Kasumi-1 (cell line): ENCODE data around the gene AMACR.
"Not testable (repeated sequence)": the region's sequence is repeated elsewhere in the genome, so short reads cannot be mapped to it uniquely, and the experiment has no call there.

Experiments
- DNase-seq, 2 experiments: peaks; one replicate each; lab custom pipeline; 2025; lab: John Stamatoyannopoulos, UW

The AMACR gene

DNA sequence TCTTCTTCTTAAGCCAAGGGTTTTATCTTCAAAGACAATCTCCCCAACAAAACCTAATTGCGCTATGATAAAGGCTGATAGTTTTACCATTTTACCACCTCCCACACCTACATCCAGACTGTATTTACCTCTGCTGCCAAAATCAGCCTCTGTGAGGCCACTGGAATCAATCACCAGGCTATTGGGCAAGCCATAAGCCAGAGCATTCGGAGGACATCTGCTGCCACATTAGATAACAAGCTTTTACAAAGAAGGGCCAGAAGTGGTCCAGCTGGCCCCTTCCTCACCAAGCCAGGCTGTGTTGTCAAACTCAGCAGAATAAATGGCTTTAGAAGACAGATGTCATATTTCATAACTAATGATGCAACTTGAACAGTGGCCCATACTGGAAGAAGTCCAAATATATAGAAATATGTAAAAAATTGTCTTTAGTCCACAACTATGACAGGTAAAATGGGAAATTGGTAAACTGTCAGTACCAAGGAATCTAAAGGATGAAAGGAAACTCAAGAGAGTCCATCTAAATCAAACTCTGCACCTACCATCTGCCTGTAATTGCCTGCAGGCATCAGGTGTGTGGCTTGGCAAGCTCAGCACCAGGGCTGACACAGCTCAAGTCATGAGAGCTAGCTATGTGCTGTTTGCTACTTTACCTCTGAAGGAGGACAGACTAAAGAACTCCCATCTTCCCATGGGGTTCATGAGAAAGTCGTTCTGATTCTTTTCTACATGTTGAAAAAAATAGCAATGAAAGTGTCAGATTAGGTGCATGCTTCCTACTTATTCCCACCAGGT lies 39.4 kb downstream of the AMACR start:
- no peak for DNase-seq

GRCh38 chr5:33966805-33967204 lies 41.0 kb downstream of the AMACR start:
- DNase-seq = no peak

DNA sequence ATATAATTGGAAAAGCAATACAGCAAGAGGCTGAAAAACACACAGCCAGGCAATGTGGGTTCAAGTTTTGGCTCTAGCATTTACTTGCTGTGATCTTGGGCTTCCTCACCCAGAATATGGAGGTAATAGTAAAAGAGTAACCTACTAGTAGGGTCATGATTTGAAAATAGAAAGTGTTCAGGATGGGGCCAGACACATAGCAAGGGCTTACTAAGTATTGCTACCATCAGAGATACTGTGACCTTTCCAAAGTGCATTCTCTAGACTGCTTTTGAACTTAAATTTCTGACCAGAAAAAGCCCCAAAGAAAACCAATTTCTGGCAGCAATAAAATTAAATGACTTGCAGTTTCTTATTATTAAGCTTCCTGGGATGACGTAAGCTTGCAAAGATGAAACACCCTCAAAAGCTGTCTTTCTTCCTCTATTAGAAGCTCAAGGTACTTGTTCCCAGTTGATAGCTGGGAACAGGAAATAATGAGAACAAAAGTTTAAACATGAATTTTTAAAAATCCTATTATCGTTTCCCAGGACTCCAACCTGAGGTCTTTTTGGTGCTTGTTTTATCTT lies 43.6 kb downstream of the AMACR start:
- no peak for DNase-seq

GRCh38 chr5:33958176-33958575 lies 49.7 kb downstream of the AMACR start:
- DNase-seq = no peak

GRCh38 chr5:33957577-33958150 lies 50.2 kb downstream of the AMACR start:
- DNase-seq = no peak

- DNase-seq = not testable (repeated sequence)
These were observed 55.7 kb downstream of the AMACR start for GRCh38 chr5:33952175-33952574.

DNA sequence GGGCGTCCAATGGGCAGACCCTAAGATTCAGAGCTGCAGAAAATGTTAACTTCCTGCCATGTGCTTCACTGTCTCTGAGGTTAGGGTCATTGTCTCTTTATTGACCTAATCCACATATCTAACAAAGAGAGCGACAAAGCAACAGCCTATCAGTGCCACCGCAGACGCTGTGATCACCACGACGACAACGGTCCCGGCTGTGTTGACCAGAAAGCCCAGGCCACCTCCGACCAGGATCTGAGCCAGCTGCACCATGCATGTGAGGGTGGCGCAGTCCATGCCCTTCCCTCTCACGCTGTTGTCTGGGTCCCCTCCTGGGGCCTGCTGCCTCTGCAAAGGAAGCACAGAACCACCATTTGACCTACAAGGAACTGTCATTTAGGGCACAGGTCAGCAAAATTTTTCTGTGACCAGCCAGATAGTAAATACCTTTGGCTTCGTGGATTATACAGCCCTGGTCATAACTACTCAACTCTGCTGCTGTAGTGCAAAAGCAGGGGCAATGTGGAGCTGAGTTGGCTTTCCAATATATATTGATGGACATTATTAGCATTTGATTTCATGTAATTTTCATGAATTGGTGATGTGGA lies 63.2 kb downstream of the AMACR start:
- DNase-seq = no peak

- DNase-seq = no peak
These were observed 66.8 kb downstream of the AMACR start for GRCh38 chr5:33941090-33941489.

DNA sequence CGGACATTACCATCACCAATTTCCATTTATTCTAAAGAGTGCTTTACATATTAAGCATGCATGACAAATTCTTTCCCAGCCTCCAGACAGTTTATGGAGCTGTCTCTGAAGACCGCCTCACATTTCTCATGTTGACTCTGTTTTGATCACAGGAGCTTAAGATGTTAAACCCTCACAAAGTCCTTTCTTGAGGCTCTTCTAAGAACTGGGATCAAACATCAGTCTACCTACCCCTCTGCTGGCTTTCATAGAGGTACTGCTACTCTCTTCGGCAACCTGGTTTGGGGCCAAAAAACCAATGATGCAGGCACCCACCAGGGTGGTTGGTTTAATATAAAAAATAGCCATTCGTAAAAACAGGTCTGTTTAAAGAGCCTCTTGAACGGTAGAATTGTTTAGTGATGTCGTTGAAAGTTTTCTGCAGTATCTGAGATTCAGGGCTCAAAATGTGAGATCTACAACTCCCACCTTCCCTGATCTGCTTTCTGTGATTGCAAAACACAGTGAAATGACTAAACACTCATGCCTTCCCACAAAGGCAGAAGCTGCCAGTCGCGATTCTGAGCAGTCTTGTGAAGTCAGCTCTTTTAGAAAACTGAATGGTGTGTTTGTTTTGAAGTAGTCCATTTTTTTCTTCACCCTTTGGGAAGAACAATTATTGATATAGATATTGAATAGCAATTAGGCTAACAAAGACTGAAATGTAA lies 68.1 kb downstream of the AMACR start:
- DNase-seq = no peak

DNA sequence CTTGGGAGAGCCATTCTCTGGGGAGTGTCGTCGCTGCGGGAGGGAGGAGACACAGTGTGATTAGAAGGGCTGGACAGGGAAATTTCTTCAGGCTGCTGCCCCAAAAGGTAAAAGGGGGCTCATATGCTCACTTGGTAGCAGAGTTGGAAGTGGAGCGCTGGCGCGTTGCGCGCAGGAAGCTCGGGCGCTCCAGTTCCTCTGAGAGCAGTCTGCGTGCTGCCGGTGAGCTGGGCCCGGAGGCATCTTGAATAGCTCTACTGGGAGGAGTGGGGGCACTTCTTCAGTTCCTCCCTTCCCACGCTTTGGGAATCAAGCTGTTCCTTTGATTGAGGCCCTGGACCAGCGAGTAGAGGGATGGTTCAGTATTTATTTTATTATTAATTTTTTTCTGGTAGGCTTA lies 69.0 kb downstream of the AMACR start:
- DNase-seq = no peak

DNA sequence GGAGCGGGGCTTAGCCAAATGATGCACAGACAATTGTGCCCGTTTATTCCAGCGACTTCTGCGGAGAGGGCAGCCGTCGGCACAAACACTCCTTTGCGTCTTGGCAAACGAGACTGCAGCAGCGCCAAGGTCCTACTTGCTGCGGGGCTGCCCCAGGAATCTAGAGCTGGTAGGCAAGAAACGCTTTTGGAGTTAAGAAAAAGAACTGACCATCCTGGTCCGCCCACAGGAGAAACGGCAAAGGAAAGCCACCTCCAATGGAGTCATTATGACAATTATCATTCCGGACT lies 69.4 kb downstream of the AMACR start:
- no peak for DNase-seq

- DNase-seq = no peak
These were observed 69.9 kb downstream of the AMACR start for GRCh38 chr5:33937707-33938506.

DNA sequence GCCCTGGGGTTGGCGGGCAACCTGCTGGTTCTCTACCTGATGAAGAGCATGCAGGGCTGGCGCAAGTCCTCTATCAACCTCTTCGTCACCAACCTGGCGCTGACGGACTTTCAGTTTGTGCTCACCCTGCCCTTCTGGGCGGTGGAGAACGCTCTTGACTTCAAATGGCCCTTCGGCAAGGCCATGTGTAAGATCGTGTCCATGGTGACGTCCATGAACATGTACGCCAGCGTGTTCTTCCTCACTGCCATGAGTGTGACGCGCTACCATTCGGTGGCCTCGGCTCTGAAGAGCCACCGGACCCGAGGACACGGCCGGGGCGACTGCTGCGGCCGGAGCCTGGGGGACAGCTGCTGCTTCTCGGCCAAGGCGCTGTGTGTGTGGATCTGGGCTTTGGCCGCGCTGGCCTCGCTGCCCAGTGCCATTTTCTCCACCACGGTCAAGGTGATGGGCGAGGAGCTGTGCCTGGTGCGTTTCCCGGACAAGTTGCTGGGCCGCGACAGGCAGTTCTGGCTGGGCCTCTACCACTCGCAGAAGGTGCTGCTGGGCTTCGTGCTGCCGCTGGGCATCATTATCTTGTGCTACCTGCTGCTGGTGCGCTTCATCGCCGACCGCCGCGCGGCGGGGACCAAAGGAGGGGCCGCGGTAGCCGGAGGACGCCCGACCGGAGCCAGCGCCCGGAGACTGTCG lies 70.7 kb downstream of the AMACR start:
- no peak for DNase-seq

GRCh38 chr5:33936381-33937016 lies 71.4 kb downstream of the AMACR start, which contains the start of gene RXFP3:
Gene RXFP3 (plus strand): TSS chr5:33936386. CDS start chr5:33936741, 355 bp downstream.
- no peak for DNase-seq
